Peyer's patch (tissue), 4 donors: Measurements from ENCODE around the gene TRIO. TPM values are rescaled to one million over a fixed set of nuclear protein-coding genes. Genes with fewer than 3 reads are reported as not detected.
A peak's percentile ranks its signal among the peaks of the same experiment; 100 is the strongest.

ENCODE experiments used
- DNase-seq, 3 donors: peaks; one replicate each; pipeline ENCODE4 v3.0.0-alpha.2; 2017 to 2019
- H3K27ac ChIP-seq, 4 donors: fragments of 200-600 bp; sonication (generic); one replicate each; pipeline ENCODE4 v1.5.1; 2016 to 2019
- H3K27me3 ChIP-seq, 2 donors: fragments of 200-600 bp; sonication (generic); one replicate each; pipeline ENCODE4 v1.5.1; 2019
- H3K36me3 ChIP-seq, 3 donors: fragments of 200-600 bp; sonication (generic); one replicate each; pipeline ENCODE4 v1.5.1; 2016 to 2019
- H3K4me1 ChIP-seq, 4 donors: fragments of 200-600 bp; sonication (generic); one replicate each; pipeline ENCODE4 v1.5.1; 2016 to 2019
- H3K4me3 ChIP-seq, 4 donors: fragments of 200-600 bp; sonication (generic); 1 replicate in 3 of 4; 2 replicates in 1 of 4; pipeline ENCODE4 v1.5.1; 2016 to 2019; ENCODE audit warnings: mild to moderate bottlenecking in 1 of 4
- H3K9me3 ChIP-seq, 4 donors: fragments of 200-600 bp; sonication (generic); one replicate each; pipeline ENCODE4 v1.5.1; 2016 to 2019; ENCODE audit warnings: mild to moderate bottlenecking in 1 of 4
- POLR2A ChIP-seq, 2 donors: fragments of 450-650 bp; IDR thresholded peaks; one replicate each; pipeline ENCODE4 v1.5.1; 2017; ENCODE audit warnings: antibody characterized with exemption in 2 of 2, mild to moderate bottlenecking in 2 of 2, moderate library complexity in 2 of 2
- total RNA-seq, 4 donors: library from RNA; depleted of rRNA; stranded (reverse); fragments of >200 nt; gene quantifications; one replicate each; pipeline ENCODE4 v1.1.0, GENCODE V29; 2016
- TF ChIP-seq, protein P1 (sequence below), 6 experiments: fragments of 450-650 bp in 4 of 6; fragments of 200-600 bp in 2 of 6; sonication (generic) in 1 of 6; IDR thresholded peaks; one replicate each; pipeline ENCODE4 v1.5.1; 2017 to 2019; ENCODE audit warnings: antibody characterized with exemption in 6 of 6, mild to moderate bottlenecking in 3 of 6, moderate library complexity in 1 of 6

Gene TRIO
- total RNA-seq, 4 donors from 2014 or later = 171 to 456 (median 340) TPM

DNA sequence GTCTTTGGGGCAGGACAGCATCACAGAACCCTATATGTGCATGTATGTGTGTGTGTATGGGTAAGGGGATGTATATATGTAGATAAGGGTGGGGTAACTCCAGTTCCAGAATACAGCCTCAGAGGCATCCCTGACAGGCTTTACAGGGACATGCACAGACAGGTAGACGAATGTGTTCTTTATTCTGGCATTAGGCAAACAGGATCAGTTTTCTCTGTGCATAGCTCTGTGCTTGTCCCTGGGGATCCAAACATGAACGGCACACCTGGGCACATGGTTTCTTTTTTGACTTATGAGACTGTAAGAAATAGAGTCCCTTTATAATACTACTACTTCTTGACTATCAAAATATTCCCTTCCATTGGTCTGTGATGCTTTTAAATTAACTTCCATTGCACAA is 120.6 kb downstream of the TRIO start:
- Histone ChIP-seq H3K4me3 (no peak overlapping the region), H3K4me1 (peaks cover 0 to 25% (median 7%) of the 10 kb centered on the region in 4 donors), H3K36me3 (no peaks in the 10 kb centered on the region), H3K27me3 (no peaks in the 10 kb centered on the region), H3K9me3 (no peaks in the 10 kb centered on the region), H3K27ac (no peak overlapping the region)
- TF ChIP-seq, protein P1, sequence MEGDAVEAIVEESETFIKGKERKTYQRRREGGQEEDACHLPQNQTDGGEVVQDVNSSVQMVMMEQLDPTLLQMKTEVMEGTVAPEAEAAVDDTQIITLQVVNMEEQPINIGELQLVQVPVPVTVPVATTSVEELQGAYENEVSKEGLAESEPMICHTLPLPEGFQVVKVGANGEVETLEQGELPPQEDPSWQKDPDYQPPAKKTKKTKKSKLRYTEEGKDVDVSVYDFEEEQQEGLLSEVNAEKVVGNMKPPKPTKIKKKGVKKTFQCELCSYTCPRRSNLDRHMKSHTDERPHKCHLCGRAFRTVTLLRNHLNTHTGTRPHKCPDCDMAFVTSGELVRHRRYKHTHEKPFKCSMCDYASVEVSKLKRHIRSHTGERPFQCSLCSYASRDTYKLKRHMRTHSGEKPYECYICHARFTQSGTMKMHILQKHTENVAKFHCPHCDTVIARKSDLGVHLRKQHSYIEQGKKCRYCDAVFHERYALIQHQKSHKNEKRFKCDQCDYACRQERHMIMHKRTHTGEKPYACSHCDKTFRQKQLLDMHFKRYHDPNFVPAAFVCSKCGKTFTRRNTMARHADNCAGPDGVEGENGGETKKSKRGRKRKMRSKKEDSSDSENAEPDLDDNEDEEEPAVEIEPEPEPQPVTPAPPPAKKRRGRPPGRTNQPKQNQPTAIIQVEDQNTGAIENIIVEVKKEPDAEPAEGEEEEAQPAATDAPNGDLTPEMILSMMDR (IDR thresholded peaks at IDR 0.05) = no peak
- no peak for TF ChIP-seq POLR2A (IDR thresholded peaks at IDR 0.05)
- no peak for DNase-seq

DNA sequence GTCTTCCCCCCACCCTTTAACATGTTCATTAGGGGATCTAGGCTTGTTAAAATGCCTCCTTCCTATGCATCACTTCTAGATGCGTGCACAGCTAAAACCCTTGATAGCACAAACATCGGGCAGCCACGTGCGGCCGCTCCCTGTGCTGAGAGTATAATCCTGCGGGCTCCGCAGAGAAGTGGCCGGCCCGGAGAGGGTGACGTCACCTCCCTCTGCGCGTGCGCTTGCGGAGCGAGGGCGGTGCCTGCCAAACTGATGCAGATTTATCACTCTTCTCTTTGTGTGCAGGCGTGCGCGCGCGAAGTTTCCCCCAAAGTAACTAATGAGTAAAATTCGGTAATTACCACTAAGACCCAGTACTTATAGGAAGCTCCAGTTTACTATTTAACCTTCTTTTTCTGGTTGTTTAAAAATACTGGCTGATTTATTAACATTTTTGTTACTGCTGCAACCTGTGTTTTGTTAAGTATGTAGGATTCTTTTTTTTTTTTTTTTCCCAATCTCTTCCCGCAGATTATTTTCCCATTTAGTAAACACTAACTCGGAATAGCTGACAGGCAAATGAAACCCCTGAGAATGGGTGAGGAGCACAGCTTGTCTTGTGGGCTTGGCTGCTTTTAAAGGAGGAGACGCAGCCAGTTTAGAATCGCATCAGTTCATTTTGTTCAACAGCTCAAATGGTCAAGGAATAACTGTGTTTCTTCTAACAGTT is 121.6 kb downstream of the TRIO start:
- peak; percentile 86 to 96 (median 93) for DNase-seq
- Histone ChIP-seq H3K27ac (peak overlapping the region in 1 of 4 donors; percentile 14), H3K4me1 (peaks cover 0 to 31% (median 7%) of the 10 kb centered on the region in 4 donors), H3K9me3 (no peaks in the 10 kb centered on the region), H3K36me3 (no peaks in the 10 kb centered on the region), H3K27me3 (no peaks in the 10 kb centered on the region), H3K4me3 (peak overlapping the region in 2 of 4 donors; percentile 1 to 3)
- no peak for TF ChIP-seq POLR2A (IDR thresholded peaks at IDR 0.05)
- TF ChIP-seq, protein P1 (IDR thresholded peaks at IDR 0.05) = no peak

GRCh38 chr5:14265570-14265969 is 122.4 kb downstream of the TRIO start:
- H3K4me3 ChIP-seq = no peak overlapping the region

DNA sequence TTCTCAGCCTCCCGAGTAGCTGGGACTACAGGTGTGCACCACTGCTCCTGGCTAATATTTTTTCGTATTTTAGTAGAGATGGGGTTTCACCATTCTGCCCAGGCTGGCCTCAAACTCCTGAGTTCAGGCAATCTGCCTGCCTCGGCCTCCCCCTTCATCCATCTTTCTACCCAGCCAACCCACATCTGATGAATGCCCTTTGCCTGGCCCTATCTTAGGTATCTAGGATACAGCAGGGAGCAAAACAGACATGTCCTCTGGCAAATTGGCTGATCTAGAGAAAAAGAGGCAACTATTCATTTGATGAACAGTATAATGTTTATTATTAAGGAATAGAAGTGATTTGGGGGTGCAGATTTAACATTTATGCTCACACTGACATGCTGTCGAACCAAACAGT is 123.0 kb downstream of the TRIO start:
- Histone ChIP-seq H3K36me3 (peaks cover 0 to 3% (median 0%) of the 10 kb centered on the region in 3 donors), H3K27ac (no peak overlapping the region), H3K4me3 (no peak overlapping the region), H3K4me1 (peaks cover 0 to 34% (median 7%) of the 10 kb centered on the region in 4 donors), H3K9me3 (no peaks in the 10 kb centered on the region), H3K27me3 (no peaks in the 10 kb centered on the region)
- TF ChIP-seq, protein P1 (IDR thresholded peaks at IDR 0.05) = no peak
- TF ChIP-seq POLR2A (IDR thresholded peaks at IDR 0.05) = no peak
- DNase-seq = no peak

More at GRCh38 chr5:14265570-14265969, 122.4 kb downstream of the TRIO start:
- peaks cover 0 to 34% (median 7%) of the 10 kb centered on the region in 4 donors for H3K4me1 ChIP-seq
- no peaks in the 10 kb centered on the region for H3K9me3 ChIP-seq
- no peak overlapping the region for H3K27ac ChIP-seq
- no peaks in the 10 kb centered on the region for H3K27me3 ChIP-seq
- TF ChIP-seq POLR2A (IDR thresholded peaks at IDR 0.05) = no peak
- TF ChIP-seq, protein P1 (IDR thresholded peaks at IDR 0.05) = no peak
- H3K36me3 ChIP-seq = no peaks in the 10 kb centered on the region
- DNase-seq = no peak

DNA sequence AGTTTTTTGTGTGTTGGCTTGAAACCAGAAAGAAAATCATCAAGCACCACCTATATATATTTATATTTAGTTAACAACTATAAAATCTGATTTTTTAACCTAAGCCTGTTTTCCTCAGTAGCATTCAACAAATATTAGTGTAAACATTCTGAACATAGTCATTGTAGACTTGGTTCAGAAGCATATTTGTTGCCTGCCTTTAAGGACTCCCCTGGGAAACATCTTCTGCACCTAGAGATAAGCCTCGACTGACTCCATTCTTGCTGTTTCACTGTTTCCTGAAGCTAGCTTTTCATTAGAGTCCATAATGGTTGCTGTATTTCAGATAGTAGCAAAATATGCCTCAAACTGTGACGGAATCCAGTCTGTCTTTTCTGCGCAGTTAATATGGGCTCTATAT is 123.5 kb downstream of the TRIO start:
- no peak overlapping the region for H3K27ac ChIP-seq
- H3K4me1 ChIP-seq = peaks cover 0 to 34% (median 7%) of the 10 kb centered on the region in 4 donors
- TF ChIP-seq, protein P1 (IDR thresholded peaks at IDR 0.05) = no peak
- TF ChIP-seq POLR2A (IDR thresholded peaks at IDR 0.05) = no peak
- H3K4me3 ChIP-seq = no peak overlapping the region
- H3K27me3 ChIP-seq = no peaks in the 10 kb centered on the region
- DNase-seq = no peak
- H3K9me3 ChIP-seq = no peaks in the 10 kb centered on the region
- H3K36me3 ChIP-seq = peaks cover 0 to 7% (median 0%) of the 10 kb centered on the region in 3 donors
